HepG2 (cell line): Measurements from ENCODE around the gene NEK9.

Experiments used
- AKAP8 ChIP-seq: sonication (generic); formaldehyde crosslinking; IDR thresholded peaks from 2 replicates; pipeline ENCODE4 v1.5.1; 2020; ENCODE audit warnings: mild to moderate bottlenecking, missing genetic modification reagents
- GATA4 ChIP-seq: sonication (generic); IDR thresholded peaks from 2 replicates; pipeline ENCODE4 v1.6.1; 2016; ENCODE audit warnings: antibody characterized with exemption, low read depth, borderline replicate concordance
- POLR2A ChIP-seq, 2 experiments: IDR thresholded peaks; 2 replicates each; pipeline ENCODE4 v1.6.1; 2011; ENCODE audit warnings: low read depth in 2 of 2, low read length in 2 of 2, mild to moderate bottlenecking in 1 of 2, moderate library complexity in 1 of 2; ENCODE audit not compliant: insufficient read depth in 1 of 2
- PRMT3 ChIP-seq: sonication (generic); formaldehyde crosslinking; IDR thresholded peaks from 2 replicates; pipeline ENCODE4 v1.8.1; 2022; ENCODE audit warnings: low read depth, mild to moderate bottlenecking, moderate library complexity, missing genetic modification reagents, borderline replicate concordance
- RORA ChIP-seq: sonication (generic); formaldehyde crosslinking; IDR thresholded peaks from 2 replicates; pipeline ENCODE4 v1.5.0; 2020; ENCODE audit warnings: mild to moderate bottlenecking, missing genetic modification reagents, moderate library complexity
- TAF1 ChIP-seq: sonication (generic); formaldehyde crosslinking; IDR thresholded peaks from 2 replicates; pipeline ENCODE4 v1.4.0; 2020; ENCODE audit warnings: missing genetic modification reagents
- TAF15 ChIP-seq: fragments of 200-400 bp; formaldehyde crosslinking; IDR thresholded peaks from one replicate; pipeline ENCODE4 v1.6.1; 2018; ENCODE audit warnings: mild to moderate bottlenecking, low read depth, low read length; ENCODE audit not compliant: poor library complexity, severe bottlenecking
- THAP11 ChIP-seq: IDR thresholded peaks from 2 replicates; pipeline ENCODE4 v1.6.1; 2016; ENCODE audit warnings: missing biosample characterization, missing genetic modification reagents
- ZBTB39 ChIP-seq: sonication (generic); formaldehyde crosslinking; IDR thresholded peaks from 2 replicates; pipeline ENCODE4 v1.5.0; 2020; ENCODE audit warnings: missing genetic modification reagents
- ZKSCAN8 ChIP-seq: IDR thresholded peaks from 2 replicates; pipeline ENCODE4 v1.6.1; 2016; ENCODE audit warnings: borderline replicate concordance, missing genetic modification reagents, missing compliant biosample characterization
- ZNF362 ChIP-seq: sonication (generic); formaldehyde crosslinking; IDR thresholded peaks from 2 replicates; pipeline ENCODE4 v1.4.0; 2020; ENCODE audit warnings: missing genetic modification reagents, mild to moderate bottlenecking, borderline replicate concordance
- TF ChIP-seq, protein P1 (sequence below): sonication (generic); formaldehyde crosslinking; IDR thresholded peaks from 2 replicates; pipeline ENCODE4 v1.5.0; 2020; ENCODE audit warnings: mild to moderate bottlenecking, missing genetic modification reagents, moderate library complexity
- TF ChIP-seq, protein P2 (sequence below): sonication (generic); formaldehyde crosslinking; IDR thresholded peaks from 2 replicates; pipeline ENCODE4 v1.4.0; 2020; ENCODE audit warnings: missing genetic modification reagents

GRCh38 chr14:75092698-75093097 is 34.1 kb downstream of the NEK9 start:
- TF ChIP-seq TAF15: no peak
- no peak for TF ChIP-seq RORA (CRISPR knock-in tag)
- TF ChIP-seq, protein P1, sequence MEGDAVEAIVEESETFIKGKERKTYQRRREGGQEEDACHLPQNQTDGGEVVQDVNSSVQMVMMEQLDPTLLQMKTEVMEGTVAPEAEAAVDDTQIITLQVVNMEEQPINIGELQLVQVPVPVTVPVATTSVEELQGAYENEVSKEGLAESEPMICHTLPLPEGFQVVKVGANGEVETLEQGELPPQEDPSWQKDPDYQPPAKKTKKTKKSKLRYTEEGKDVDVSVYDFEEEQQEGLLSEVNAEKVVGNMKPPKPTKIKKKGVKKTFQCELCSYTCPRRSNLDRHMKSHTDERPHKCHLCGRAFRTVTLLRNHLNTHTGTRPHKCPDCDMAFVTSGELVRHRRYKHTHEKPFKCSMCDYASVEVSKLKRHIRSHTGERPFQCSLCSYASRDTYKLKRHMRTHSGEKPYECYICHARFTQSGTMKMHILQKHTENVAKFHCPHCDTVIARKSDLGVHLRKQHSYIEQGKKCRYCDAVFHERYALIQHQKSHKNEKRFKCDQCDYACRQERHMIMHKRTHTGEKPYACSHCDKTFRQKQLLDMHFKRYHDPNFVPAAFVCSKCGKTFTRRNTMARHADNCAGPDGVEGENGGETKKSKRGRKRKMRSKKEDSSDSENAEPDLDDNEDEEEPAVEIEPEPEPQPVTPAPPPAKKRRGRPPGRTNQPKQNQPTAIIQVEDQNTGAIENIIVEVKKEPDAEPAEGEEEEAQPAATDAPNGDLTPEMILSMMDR (CRISPR knock-in tag): no peak
- TF ChIP-seq, protein P2, sequence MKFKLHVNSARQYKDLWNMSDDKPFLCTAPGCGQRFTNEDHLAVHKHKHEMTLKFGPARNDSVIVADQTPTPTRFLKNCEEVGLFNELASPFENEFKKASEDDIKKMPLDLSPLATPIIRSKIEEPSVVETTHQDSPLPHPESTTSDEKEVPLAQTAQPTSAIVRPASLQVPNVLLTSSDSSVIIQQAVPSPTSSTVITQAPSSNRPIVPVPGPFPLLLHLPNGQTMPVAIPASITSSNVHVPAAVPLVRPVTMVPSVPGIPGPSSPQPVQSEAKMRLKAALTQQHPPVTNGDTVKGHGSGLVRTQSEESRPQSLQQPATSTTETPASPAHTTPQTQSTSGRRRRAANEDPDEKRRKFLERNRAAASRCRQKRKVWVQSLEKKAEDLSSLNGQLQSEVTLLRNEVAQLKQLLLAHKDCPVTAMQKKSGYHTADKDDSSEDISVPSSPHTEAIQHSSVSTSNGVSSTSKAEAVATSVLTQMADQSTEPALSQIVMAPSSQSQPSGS (CRISPR knock-in tag): no peak
- TF ChIP-seq POLR2A (IDR thresholded peaks at IDR 0.05; ENCODE audit: insufficient read depth in 1 of 2, low read depth in 2 of 2, low read length in 2 of 2): no peak
- no peak for TF ChIP-seq GATA4
- TF ChIP-seq ZKSCAN8 (CRISPR knock-in tag): no peak
- TF ChIP-seq TAF1 (CRISPR knock-in tag): no peak
- no peak for TF ChIP-seq ZNF362 (CRISPR knock-in tag)
- TF ChIP-seq THAP11 (CRISPR knock-in tag): no peak
- TF ChIP-seq AKAP8 (CRISPR knock-in tag): no peak
- no peak for TF ChIP-seq PRMT3 (CRISPR knock-in tag)
- TF ChIP-seq ZBTB39: no peak
